ENCODE measurements around the gene PPP2CA.
"Not testable (repeated sequence)": the region's sequence is repeated elsewhere in the genome, so short reads cannot be mapped to it uniquely, and the experiment has no call there.

The PPP2CA gene

GRCh38 chr5:134263801-134264200 is 37.9 kb upstream of the PPP2CA start:
- no peak overlapping the region for H3K4me3 ChIP-seq (ENCODE audit: low read depth, low read length)
- no peak for DNase-seq (ENCODE audit: low read depth)
- TF ChIP-seq CTCF (IDR thresholded peaks at IDR 0.05; ENCODE audit: low read depth, low read length, missing control alignments): no peak

- DNase-seq (ENCODE audit: low read depth); H3K4me3 ChIP-seq (ENCODE audit: low read depth, low read length): not testable (repeated sequence)
These were observed 36.8 kb upstream of the PPP2CA start for GRCh38 chr5:134262629-134263028.

- no peak overlapping the region for H3K4me3 ChIP-seq (ENCODE audit: low read depth, low read length)
- no peak for TF ChIP-seq CTCF (IDR thresholded peaks at IDR 0.05; ENCODE audit: low read depth, low read length, missing control alignments)
- no peak for DNase-seq (ENCODE audit: low read depth)
These were observed 33.0 kb upstream of the PPP2CA start for GRCh38 chr5:134258896-134259295.

- H3K4me3 ChIP-seq (ENCODE audit: low read depth, low read length): no peak overlapping the region
- no peak for TF ChIP-seq CTCF (IDR thresholded peaks at IDR 0.05; ENCODE audit: low read depth, low read length, missing control alignments)
- no peak for DNase-seq (ENCODE audit: low read depth)
These were observed 31.3 kb upstream of the PPP2CA start for GRCh38 chr5:134257176-134257575.

GRCh38 chr5:134255418-134256150 is 29.7 kb upstream of the PPP2CA start:
- DNase-seq (ENCODE audit: low read depth): no peak
- no peak overlapping the region for H3K4me3 ChIP-seq (ENCODE audit: low read depth, low read length)
- TF ChIP-seq CTCF (IDR thresholded peaks at IDR 0.05; ENCODE audit: low read depth, low read length, missing control alignments): no peak

- DNase-seq (ENCODE audit: low read depth); H3K4me3 ChIP-seq (ENCODE audit: low read depth, low read length): not testable (repeated sequence)
These were observed 27.7 kb upstream of the PPP2CA start for GRCh38 chr5:134253368-134254153.

GRCh38 chr5:134252671-134253070 is 26.8 kb upstream of the PPP2CA start:
- H3K4me3 ChIP-seq (ENCODE audit: low read depth, low read length): no peak overlapping the region
- no peak for DNase-seq (ENCODE audit: low read depth)
- TF ChIP-seq CTCF (IDR thresholded peaks at IDR 0.05; ENCODE audit: low read depth, low read length, missing control alignments): no peak

- no peak for TF ChIP-seq CTCF (IDR thresholded peaks at IDR 0.05; ENCODE audit: low read depth, low read length, missing control alignments)
- H3K4me3 ChIP-seq (ENCODE audit: low read depth, low read length): no peak overlapping the region
- no peak for DNase-seq (ENCODE audit: low read depth)
These were observed 25.1 kb upstream of the PPP2CA start for GRCh38 chr5:134250949-134251348.
